Measurements from ENCODE around the gene CISD3. TPM values are rescaled to one million over a fixed set of nuclear protein-coding genes. Genes with fewer than 3 reads are reported as not detected.

The CISD3 gene, protein sequence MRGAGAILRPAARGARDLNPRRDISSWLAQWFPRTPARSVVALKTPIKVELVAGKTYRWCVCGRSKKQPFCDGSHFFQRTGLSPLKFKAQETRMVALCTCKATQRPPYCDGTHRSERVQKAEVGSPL
- 17.2 to 18.4 TPM (median 17.9 TPM) in 3 replicates for total RNA-seq
- long read RNA-seq, transcript CISD3-206 (3 exons, 2,326 nt): minor isoform, 12 of 52 reads
- long read RNA-seq, transcript CISD3-204 (4 exons, 2,074 nt): major isoform, 37 of 52 reads
- long read RNA-seq, partial matches to known transcripts: 2 of 52 reads
- long read RNA-seq, other reads (novel, unspliced or antisense): 0 of 52 reads

GRCh38 chr17:38729886-38730525 is at the start of gene CISD3:
Gene CISD3, plus strand, starts transcription at chr17:38730341. Its CDS starts 18 bp downstream, at chr17:38730359.
- Mint-ChIP-seq H3K4me1 (ENCODE audit: low read depth) (peaks cover 25% of the 10 kb centered on the region), H3K4me3 (ENCODE audit: unreplicated experiment) (peak within 1 kb of the TSS; percentile 97), H3K27ac (ENCODE audit: unreplicated experiment) (peak within 1 kb of the TSS; percentile 97), H3K27me3 (ENCODE audit: low read depth) (no peaks in the 10 kb centered on the region), H3K9me3 (ENCODE audit: low read depth) (no peaks in the 10 kb centered on the region), H3K36me3 (ENCODE audit: low read depth) (peaks cover 4% of the 10 kb centered on the region)
- peak; percentile 83 for TF ChIP-seq CTCF (IDR thresholded peaks at IDR 0.05)
- DNase-seq (ENCODE audit: low spot score): no peak

DNA sequence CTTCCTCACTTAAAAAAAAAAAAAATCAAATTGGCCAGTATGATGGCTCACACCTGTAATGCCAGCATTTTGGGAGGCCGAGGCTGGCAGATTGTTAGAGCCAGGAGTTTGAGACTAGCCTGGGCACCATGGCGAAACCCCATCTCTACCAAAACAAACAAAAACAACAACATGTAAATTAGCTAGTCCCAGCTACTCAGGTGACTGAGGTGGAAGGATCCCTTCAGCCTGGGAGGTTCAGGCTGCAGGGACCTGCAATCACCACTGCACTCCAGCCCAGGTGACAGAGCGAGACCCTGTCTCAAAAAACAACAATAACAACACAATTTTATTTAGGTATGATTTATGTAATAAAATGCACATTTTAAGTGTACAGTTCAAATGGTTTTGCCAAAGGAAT is 49.0 kb upstream of the CISD3 start:
- no peaks in the 10 kb centered on the region for H3K9me3 Mint-ChIP-seq (ENCODE audit: low read depth)
- DNase-seq (ENCODE audit: low spot score): no peak

GRCh38 chr17:38685491-38685890 is 44.6 kb upstream of the CISD3 start:
- H3K4me3 Mint-ChIP-seq (ENCODE audit: unreplicated experiment): no peak overlapping the region
- H3K36me3 Mint-ChIP-seq (ENCODE audit: low read depth): no peaks in the 10 kb centered on the region
- no peak for TF ChIP-seq CTCF (IDR thresholded peaks at IDR 0.05)
- H3K27ac Mint-ChIP-seq (ENCODE audit: unreplicated experiment): no peak overlapping the region
- H3K9me3 Mint-ChIP-seq (ENCODE audit: low read depth): no peaks in the 10 kb centered on the region
- H3K4me1 Mint-ChIP-seq (ENCODE audit: low read depth): no peaks in the 10 kb centered on the region
- DNase-seq (ENCODE audit: low spot score): no peak
- peaks cover 3% of the 10 kb centered on the region for H3K27me3 Mint-ChIP-seq (ENCODE audit: low read depth)

More for the DNA sequence above, 49.0 kb upstream of the CISD3 start:
- Mint-ChIP-seq H3K27ac (ENCODE audit: unreplicated experiment) (no peak overlapping the region), H3K27me3 (ENCODE audit: low read depth) (peaks cover 3% of the 10 kb centered on the region), H3K4me1 (ENCODE audit: low read depth) (peaks cover 8% of the 10 kb centered on the region), H3K4me3 (ENCODE audit: unreplicated experiment) (no peak overlapping the region), H3K36me3 (ENCODE audit: low read depth) (no peaks in the 10 kb centered on the region)
- TF ChIP-seq CTCF (IDR thresholded peaks at IDR 0.05): no peak

- DNase-seq (ENCODE audit: low spot score): no peak
These were observed 42.9 kb upstream of the CISD3 start for GRCh38 chr17:38687286-38687685.

More at GRCh38 chr17:38687286-38687685, 42.9 kb upstream of the CISD3 start:
- Mint-ChIP-seq H3K36me3 (ENCODE audit: low read depth) (no peaks in the 10 kb centered on the region), H3K4me3 (ENCODE audit: unreplicated experiment) (no peak overlapping the region), H3K27ac (ENCODE audit: unreplicated experiment) (no peak overlapping the region), H3K4me1 (ENCODE audit: low read depth) (no peaks in the 10 kb centered on the region), H3K27me3 (ENCODE audit: low read depth) (peaks cover 3% of the 10 kb centered on the region), H3K9me3 (ENCODE audit: low read depth) (no peaks in the 10 kb centered on the region)
- no peak for TF ChIP-seq CTCF (IDR thresholded peaks at IDR 0.05)

Data from chondrocyte (in vitro differentiated cells).